GM19351 (cell line): ENCODE data around the gene MEAF6.

Experiments
- ATAC-seq: cut with Tn5 transposase; IDR thresholded peaks from one replicate; pipeline ENCODE4 v1.9.1; 2021; ENCODE audit warnings: mild to moderate bottlenecking, moderate library complexity; ENCODE audit not compliant: unreplicated experiment

MEAF6 gene

DNA sequence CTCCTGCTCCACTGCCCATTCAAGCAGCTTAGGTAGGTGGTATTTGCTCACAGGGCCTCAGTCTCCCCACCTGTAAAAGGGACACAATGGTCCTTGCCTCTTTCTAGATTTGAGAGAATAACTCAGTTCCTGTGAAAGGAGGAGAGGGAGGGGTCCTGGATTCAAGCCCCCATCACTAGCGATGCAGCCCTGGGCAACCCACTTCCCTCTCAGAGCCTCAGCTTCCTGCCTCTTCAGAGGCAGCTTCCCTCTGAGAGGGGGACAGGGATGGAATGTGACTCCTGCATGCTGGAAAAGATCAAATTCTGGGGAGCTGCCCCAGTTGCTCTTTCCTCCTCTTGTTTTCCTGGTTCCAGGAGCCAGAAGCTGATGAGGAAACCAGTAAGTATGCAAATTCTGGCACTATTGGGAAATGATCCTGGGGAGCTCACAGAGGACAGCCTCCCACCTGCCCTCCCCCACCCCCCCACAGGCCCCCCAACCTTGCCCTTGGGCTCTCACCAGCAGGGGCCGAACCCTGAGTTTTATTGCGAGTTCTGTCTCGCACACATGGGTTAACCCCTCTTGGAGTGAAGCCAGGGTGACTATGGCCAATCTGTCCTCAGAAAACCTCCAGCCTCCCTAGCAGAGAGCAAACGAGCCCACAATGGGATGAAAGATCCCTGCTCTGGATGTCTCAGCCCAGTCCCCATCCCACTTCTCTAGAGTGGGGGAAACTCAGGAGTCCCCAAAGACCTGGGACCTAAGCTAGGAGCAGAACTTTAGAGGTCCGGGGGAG is 28.5 kb downstream of the MEAF6 start:
- no peak for ATAC-seq

DNA sequence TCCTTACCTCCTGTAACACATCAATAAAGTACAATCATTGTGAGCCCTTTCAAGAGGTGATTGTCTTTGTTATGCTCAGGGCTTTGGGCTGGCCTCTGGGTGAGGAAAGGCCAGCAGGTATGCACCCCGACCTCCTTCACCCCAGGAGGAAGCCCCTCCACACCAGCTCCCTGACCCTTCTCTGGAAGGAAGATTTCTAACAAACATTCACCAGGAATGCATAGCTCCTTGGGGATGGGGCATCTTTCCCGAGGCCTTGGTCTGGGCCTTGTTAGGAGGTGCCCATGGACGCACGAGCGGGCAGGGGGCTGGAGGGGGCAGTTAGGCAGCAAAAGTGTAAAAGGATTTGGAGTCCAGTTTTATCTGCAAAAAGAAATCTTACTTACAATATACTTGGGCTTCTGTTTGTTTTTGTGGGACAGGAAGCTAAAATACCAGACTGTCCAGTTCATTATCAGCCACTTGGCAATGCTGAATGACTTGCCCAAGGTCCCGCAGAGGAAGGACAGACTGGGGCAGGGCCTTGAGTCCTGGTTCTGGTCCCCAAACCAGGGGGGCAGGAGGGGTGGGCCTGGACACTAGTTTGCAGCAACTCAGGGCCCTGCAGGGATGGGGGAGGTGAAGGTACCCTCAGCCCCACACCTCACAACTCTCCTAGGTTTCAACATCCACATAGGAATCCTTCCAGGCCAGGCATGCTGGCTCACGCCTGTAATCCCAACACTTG is 30.1 kb downstream of the MEAF6 start:
- ATAC-seq, result no peak

GRCh38 chr1:37483785-37484184 is 30.8 kb downstream of the MEAF6 start:
- no peak for ATAC-seq

GRCh38 chr1:37482796-37483744 is 31.5 kb downstream of the MEAF6 start:
- ATAC-seq, result no peak

GRCh38 chr1:37482004-37482785 is 32.4 kb downstream of the MEAF6 start:
- no peak for ATAC-seq

DNA sequence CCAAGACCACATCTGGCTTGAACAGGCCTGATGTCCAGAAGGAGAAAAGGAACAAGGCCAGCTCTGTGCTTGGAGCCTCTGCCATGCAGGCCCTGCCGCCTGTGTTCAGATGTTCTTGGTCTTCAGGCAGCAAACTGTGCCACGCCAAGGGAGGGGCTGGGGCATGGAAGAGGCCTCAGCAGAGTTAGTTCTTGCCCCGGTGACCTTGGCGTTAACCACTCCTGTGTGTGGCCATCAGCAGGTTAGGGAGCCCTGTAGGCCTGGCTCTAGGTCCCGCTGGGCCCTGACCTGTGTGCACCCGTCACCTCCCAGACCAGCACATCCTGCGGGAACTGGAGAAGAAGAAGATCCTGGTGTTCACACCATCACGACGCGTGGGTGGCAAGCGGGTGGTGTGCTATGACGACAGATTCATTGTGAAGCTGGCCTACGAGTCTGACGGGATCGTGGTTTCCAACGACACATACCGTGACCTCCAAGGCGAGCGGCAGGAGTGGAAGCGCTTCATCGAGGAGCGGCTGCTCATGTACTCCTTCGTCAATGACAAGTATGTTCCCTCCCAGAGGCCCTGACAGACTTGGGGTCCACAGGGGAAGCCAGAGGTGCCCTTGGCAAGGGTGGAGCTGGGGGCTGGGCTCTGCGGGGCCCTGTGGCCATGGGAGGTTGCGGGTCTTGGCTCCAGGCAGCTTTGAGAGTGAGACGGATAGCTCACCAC is 33.1 kb downstream of the MEAF6 start:
- no peak for ATAC-seq

DNA sequence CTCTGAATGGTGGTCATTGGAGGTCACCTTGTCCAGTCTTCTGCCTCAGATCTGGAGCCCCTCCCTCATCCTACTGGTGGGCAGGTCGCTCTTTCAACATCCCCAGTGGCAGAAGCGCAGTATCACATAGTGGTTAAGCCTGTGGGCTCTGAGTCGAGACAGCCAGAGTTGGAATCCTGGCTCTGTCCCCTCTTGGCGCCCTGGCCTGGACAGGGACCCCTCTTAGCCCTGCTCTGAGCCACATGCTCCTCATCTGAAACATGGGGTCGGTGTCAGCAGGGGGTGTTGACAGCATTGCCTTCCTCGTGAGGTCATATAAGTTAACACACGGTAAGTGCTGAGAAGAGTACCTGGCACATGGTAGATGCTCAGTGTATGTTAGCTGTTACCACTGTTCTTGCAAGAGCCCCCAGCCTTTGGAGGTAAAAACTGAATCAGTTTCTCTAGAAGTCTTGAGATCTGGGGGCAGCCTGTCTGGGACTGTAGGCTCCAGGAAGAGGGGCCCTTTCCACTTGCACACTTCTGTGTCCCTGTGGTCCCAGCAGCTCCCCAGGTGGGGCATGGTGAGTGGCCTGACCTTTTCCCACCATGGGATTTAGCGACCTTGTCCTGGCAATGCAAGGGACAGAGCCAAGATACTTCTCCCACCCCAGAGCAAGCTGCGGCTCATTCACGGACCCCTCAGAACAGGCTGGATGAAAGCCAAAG is 33.8 kb downstream of the MEAF6 start:
- no peak for ATAC-seq

- ATAC-seq, result no peak
These were observed 34.5 kb downstream of the MEAF6 start for GRCh38 chr1:37480125-37480466.

DNA sequence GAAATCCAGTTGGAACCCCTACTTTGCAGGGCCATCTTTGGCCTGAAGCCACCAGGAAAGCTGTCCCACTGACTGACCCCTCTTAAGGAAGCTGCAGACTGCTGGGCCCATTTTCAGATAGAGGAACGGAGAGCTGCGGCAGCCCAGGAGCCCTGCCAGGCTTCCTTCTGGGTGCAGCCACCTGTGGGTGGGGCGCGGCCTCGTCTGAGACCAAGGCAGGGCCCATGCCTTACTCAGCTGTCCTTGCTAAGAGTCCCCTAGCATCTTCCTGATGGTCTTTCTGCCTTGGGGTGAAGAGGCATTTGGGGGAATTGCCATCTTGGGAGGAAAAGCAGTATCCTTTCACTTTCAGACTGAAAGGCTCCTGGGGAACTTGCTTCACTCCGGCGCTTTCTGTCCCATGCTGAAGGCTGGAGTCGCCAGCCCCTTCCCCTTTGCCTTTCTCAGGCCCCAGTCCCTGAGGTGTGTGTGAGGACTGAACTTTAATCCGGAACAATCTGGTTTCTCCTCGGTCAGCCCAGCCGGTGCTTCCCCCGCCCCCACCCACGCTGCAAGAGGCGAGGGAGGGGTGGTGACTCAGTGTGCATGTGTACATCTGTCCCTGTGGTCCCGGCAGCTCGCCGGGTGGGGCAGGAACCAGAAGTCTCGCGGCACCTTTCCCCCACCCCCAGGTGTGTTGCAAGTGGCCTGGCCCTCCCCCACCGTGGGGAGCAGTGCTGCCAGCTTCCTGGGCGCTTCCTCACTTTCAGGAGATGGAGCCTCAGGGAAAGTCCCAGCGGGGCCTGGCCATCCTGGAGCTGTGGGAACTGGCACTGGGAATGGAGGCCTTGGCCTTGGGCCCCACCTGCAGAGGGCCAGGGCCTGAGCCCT is 35.1 kb downstream of the MEAF6 start:
- ATAC-seq, result peak; percentile 38

GRCh38 chr1:37478890-37479254 is 35.7 kb downstream of the MEAF6 start:
- no peak for ATAC-seq

- no peak for ATAC-seq
These were observed 36.1 kb downstream of the MEAF6 start for GRCh38 chr1:37478451-37478881.

DNA sequence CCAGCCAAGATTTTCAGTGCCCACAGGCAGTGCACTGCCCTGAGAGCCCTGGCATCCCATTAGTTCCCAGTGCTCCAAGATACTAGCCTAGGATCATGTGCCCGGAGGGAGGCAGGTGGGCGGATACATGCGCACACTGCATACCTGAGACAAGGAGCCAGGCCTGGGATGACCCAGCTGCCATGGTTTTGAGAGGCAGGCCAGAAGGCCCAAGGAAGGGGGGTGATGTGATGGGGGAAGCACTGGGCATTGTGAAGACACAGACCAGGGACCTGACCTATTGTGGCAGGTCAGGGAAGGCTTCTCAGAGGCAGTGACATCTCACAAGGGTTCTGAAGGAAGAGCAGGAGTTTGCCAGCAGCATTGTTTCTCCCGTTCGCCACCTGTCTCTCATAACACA is 36.6 kb downstream of the MEAF6 start:
- ATAC-seq, result no peak

- ATAC-seq, result peak; percentile 35
These were observed 37.2 kb downstream of the MEAF6 start for GRCh38 chr1:37477198-37477931.

GRCh38 chr1:37476460-37477197 is 37.9 kb downstream of the MEAF6 start:
- no peak for ATAC-seq

DNA sequence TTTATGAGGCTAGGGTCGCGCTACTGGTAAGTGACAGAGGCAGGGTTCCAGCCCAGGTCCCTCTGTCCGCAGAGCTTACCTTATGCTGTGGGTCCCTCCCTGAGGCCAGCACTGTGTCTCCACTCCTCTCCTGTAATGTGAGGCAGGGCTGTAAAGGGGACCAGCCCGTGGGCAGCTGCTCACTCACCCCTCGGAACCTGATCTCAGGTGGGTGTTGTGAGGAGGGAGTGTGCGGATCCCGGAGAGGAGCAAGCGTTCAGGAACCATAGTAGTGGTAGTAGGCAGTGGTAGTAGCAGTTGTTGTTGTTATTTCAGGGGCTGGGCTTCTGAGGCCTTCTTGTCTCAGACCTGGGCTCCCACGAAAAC is 38.5 kb downstream of the MEAF6 start:
- ATAC-seq, result no peak

GRCh38 chr1:37475380-37476086 is 39.0 kb downstream of the MEAF6 start:
- no peak for ATAC-seq
